Omental fat pad (tissue), 4 donors: ENCODE data around the gene XIAP. TPM values are rescaled to one million over a fixed set of nuclear protein-coding genes. Genes with fewer than 3 reads are reported as not detected.
"Not testable (repeated sequence)": the region's sequence is repeated elsewhere in the genome, so short reads cannot be mapped to it uniquely, and the experiment has no call there.

Source experiments
- ATAC-seq: fragments of 150-250 bp; one replicate; pipeline ENCODE4 v1.9.1; 2016; ENCODE audit warnings: mild to moderate bottlenecking, moderate library complexity; ENCODE audit not compliant: low FRiP score
- DNase-seq: peaks from one replicate; pipeline ENCODE4 v3.0.0-alpha.2; 2019; ENCODE audit warnings: low spot score
- CTCF ChIP-seq, 3 donors: fragments of 450-650 bp; IDR thresholded peaks; one replicate each; pipeline ENCODE4 v1.5.1; 2016 to 2017; ENCODE audit warnings: antibody characterized with exemption in 3 of 3, mild to moderate bottlenecking in 3 of 3, moderate library complexity in 2 of 3
- total RNA-seq, 4 donors: library from RNA; depleted of rRNA; stranded (reverse); fragments of >200 nt; gene quantifications; one replicate each; pipeline ENCODE4 v1.1.0, GENCODE V29; 2016

The XIAP gene
- total RNA-seq, 4 donors from 2014 or later, result 22.5 to 35.8 (median 24.9) TPM

GRCh38 chrX:123876177-123876576 lies 16.3 kb downstream of the XIAP start:
- no peak for ATAC-seq
- no peak for TF ChIP-seq CTCF (IDR thresholded peaks at IDR 0.05)
- DNase-seq, result no peak

- no peak for TF ChIP-seq CTCF (IDR thresholded peaks at IDR 0.05)
- no peak for ATAC-seq
- no peak for DNase-seq
Observed at GRCh38 chrX:123876844-123877243, 17.0 kb downstream of the XIAP start.

DNA sequence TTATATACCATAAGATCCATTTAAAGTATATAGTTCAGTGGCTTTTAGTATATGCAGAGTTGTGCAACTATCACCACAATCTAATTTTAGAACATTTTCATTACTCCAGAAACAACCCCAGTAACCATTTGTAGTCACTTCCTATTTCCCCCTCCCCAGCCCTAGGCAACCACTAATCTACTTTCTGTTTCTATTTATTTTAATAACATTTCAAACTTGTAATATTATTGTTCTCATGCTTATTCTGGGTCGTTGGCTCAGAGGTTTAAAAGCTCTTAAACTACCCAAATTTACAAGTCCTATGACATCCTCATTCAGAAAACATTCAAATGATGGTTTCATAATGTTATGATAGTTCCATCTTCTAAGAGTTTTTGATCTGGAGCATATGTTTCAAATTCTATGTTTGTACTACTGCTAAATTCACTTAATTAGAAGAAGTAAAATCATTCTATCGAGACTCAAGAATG lies 18.4 kb downstream of the XIAP start:
- ATAC-seq, result no peak
- TF ChIP-seq CTCF (IDR thresholded peaks at IDR 0.05), result no peak

DNA sequence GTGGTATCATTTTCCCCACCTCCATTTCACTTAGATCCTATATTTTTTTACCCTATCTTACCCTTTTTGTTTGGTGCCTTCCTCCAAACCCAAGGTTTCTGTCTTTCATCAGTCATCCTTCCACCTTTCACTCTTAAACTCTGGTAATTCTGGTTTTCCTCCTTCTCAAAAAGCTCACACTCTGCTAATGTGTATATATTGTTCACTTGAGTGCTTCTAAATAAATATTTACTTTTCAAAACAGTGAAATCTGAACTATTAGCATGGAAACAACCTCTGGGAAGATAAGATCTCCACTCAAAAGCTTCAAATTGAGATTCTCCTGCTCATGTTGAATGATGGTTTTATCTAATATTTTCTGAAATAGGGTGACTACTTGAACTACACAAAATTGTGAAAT lies 21.5 kb downstream of the XIAP start:
- ATAC-seq (no peak), DNase-seq (no peak)
- no peak for TF ChIP-seq CTCF (IDR thresholded peaks at IDR 0.05)

More for the DNA sequence above, 18.4 kb downstream of the XIAP start:
- DNase-seq, result no peak

DNA sequence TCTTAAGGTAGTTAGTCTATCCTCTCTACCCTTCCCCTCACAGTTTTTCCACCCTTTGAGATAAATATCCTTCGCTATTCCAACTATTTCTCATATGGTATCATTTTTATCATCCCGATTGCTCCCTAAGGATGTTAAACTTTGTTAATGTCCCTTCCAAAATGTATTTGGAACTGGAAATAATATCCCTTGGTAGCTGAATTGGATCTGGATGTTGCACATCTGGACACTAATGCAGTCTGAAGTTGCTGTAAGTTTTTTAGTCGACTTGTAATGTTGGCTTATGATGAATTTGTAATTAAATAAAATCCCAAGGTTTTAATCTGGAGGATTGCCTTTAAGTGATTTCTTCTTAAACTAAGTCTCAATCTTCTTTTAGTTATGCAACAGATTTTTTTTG lies 22.5 kb downstream of the XIAP start:
- no peak for DNase-seq
- no peak for TF ChIP-seq CTCF (IDR thresholded peaks at IDR 0.05)

GRCh38 chrX:123884809-123885408 lies 25.1 kb downstream of the XIAP start:
- DNase-seq (no peak), ATAC-seq (no peak)
- TF ChIP-seq CTCF (IDR thresholded peaks at IDR 0.05), result no peak

More for the DNA sequence above, 22.5 kb downstream of the XIAP start:
- no peak for ATAC-seq

GRCh38 chrX:123899701-123900100 lies 39.8 kb downstream of the XIAP start:
- ATAC-seq (no peak), DNase-seq (no peak)
- TF ChIP-seq CTCF (IDR thresholded peaks at IDR 0.05), result no peak

GRCh38 chrX:123903261-123903660 lies 43.4 kb downstream of the XIAP start:
- ATAC-seq, DNase-seq: not testable (repeated sequence)
